PC-3 (cell line): ENCODE results near the gene RPP38. TPM values are rescaled to one million over a fixed set of nuclear protein-coding genes. Genes with fewer than 3 reads are reported as not detected.

ENCODE experiments used
- ATAC-seq: fragments of 200-7000 bp; cut with Tn5 transposase; 2 replicates; pipeline ENCODE4 v1.9.1; 2020; ENCODE audit warnings: mild to moderate bottlenecking, moderate library complexity
- BruUV-seq: library from RNA; stranded (reverse); fragments of 400-500 nt; replicated peaks from 2 replicates; lab custom pipeline; 2021; lab: Mats Ljungman, UMichigan
- CTCF ChIA-PET: fragments of 300-600 bp; sonication (Branson Sonifier 250); formaldehyde crosslinking; loops from one replicate; lab custom pipeline; 2022; ENCODE audit warnings: antibody characterized with exemption; lab: Charles Lee
- POLR2A ChIA-PET: fragments of 300-600 bp; sonication (Branson Sonifier 250); formaldehyde crosslinking; loops from one replicate; lab custom pipeline; 2022; ENCODE audit warnings: antibody characterized with exemption; ENCODE audit not compliant: unreplicated experiment; lab: Charles Lee
- DNase-seq: peaks from one replicate; pipeline ENCODE4 v3.0.0-alpha.2; 2015
- H2AFZ ChIP-seq: fragments of 300-600 bp; sonication (generic); 2 replicates; pipeline ENCODE4 v1.6.0; 2016; ENCODE audit warnings: antibody characterized with exemption, low read length
- H3F3A ChIP-seq: fragments of 300-600 bp; sonication (generic); one replicate; pipeline ENCODE4 v1.6.0; 2017; ENCODE audit warnings: antibody characterized with exemption, low read length, control low read depth, mild to moderate bottlenecking; ENCODE audit not compliant: unreplicated experiment
- H3K27ac ChIP-seq: fragments of 300-600 bp; sonication (generic); 2 replicates; pipeline ENCODE4 v1.5.1; 2016; ENCODE audit warnings: mild to moderate bottlenecking, low read length
- H3K27me3 ChIP-seq: fragments of 300-600 bp; sonication (generic); 2 replicates; pipeline ENCODE4 v1.6.1; 2016; ENCODE audit warnings: low read length, mixed read lengths
- H3K36me3 ChIP-seq: fragments of 300-600 bp; sonication (generic); 2 replicates; pipeline ENCODE4 v1.6.1; 2016; ENCODE audit warnings: low read depth, mixed run types, low read length, mixed read lengths
- H3K4me1 ChIP-seq: fragments of 300-600 bp; sonication (generic); 2 replicates; pipeline ENCODE4 v1.5.1; 2016; ENCODE audit warnings: low read length; ENCODE audit not compliant: insufficient read depth
- H3K4me2 ChIP-seq: fragments of 300-600 bp; sonication (generic); 2 replicates; pipeline ENCODE4 v1.6.0; 2016; ENCODE audit warnings: low read length
- H3K4me3 ChIP-seq: fragments of 300-600 bp; sonication (generic); 2 replicates; pipeline ENCODE4 v1.5.1; 2016; ENCODE audit warnings: mild to moderate bottlenecking, low read length, mixed read lengths
- H3K79me2 ChIP-seq: fragments of 300-600 bp; sonication (generic); 2 replicates; pipeline ENCODE4 v1.6.1; 2017; ENCODE audit warnings: low read length, mixed read lengths
- H3K9ac ChIP-seq: fragments of 300-600 bp; sonication (generic); 2 replicates; pipeline ENCODE4 v1.6.0; 2016; ENCODE audit warnings: mild to moderate bottlenecking, low read length
- H3K9me2 ChIP-seq: fragments of 300-600 bp; sonication (generic); replicated peaks from 2 replicates; pipeline ENCODE4 v1.6.1; 2016; ENCODE audit warnings: mixed run types, low read length, mixed read lengths
- H3K9me3 ChIP-seq: fragments of 300-600 bp; sonication (generic); 2 replicates; pipeline ENCODE4 v1.6.1; 2016; ENCODE audit warnings: low read length, mixed read lengths
- H4K20me1 ChIP-seq: fragments of 300-600 bp; sonication (generic); 2 replicates; pipeline ENCODE4 v1.6.1; 2016; ENCODE audit warnings: low read length, mixed read lengths
- EZH2 ChIP-seq: fragments of 300-600 bp; sonication (generic); IDR thresholded peaks from one replicate; pipeline ENCODE4 v1.6.1; 2017; ENCODE audit warnings: antibody characterized with exemption, mild to moderate bottlenecking, low read length; ENCODE audit not compliant: unreplicated experiment
- EZH2phosphoT487 ChIP-seq: fragments of 300-600 bp; sonication (generic); IDR thresholded peaks from 2 replicates; pipeline ENCODE4 v1.6.1; 2018; ENCODE audit warnings: mild to moderate bottlenecking, antibody characterized with exemption, low read length, borderline replicate concordance
- intact Hi-C: fragments of 100-400 bp; cut with micrococcal nuclease; formaldehyde crosslinking; loops from 2 replicates; pipeline ENCODE4 v1.9.0; 2023
- total RNA-seq: library from RNA; depleted of rRNA; stranded (reverse); fragments of >200 nt; gene quantifications from 2 replicates; pipeline ENCODE4 v1.2.3, GENCODE V29; 2014
- TF ChIP-seq, protein P1 (sequence below): fragments of 300-600 bp; sonication (generic); conservative IDR thresholded peaks from 2 replicates; pipeline ENCODE4 v1.5.1; 2017; ENCODE audit warnings: antibody characterized with exemption, low read depth, mild to moderate bottlenecking, low read length

The RPP38 gene
- total RNA-seq, 1 experiment from 2014 or later = 8.5 TPM

DNA sequence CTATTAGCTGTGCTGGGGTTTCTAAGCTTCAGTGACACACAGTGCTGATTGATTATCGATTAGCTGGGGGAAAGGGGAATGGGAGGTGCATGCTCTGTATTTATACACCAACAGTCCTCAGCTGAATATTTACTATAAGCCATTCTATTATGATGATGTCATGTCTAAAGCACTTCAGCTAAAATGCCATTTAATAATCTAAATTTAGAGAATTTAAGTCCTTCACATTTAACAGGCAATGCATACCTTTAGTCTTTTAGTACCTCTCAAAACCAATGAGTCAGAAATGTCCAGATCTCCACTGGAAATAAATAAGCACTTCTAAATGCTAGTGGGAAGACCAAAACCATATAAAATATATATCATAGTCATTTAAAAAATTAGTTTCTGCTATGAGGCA, 24.6 kb downstream of the RPP38 start:
- ATAC-seq = no peak
- TF ChIP-seq, protein P1, sequence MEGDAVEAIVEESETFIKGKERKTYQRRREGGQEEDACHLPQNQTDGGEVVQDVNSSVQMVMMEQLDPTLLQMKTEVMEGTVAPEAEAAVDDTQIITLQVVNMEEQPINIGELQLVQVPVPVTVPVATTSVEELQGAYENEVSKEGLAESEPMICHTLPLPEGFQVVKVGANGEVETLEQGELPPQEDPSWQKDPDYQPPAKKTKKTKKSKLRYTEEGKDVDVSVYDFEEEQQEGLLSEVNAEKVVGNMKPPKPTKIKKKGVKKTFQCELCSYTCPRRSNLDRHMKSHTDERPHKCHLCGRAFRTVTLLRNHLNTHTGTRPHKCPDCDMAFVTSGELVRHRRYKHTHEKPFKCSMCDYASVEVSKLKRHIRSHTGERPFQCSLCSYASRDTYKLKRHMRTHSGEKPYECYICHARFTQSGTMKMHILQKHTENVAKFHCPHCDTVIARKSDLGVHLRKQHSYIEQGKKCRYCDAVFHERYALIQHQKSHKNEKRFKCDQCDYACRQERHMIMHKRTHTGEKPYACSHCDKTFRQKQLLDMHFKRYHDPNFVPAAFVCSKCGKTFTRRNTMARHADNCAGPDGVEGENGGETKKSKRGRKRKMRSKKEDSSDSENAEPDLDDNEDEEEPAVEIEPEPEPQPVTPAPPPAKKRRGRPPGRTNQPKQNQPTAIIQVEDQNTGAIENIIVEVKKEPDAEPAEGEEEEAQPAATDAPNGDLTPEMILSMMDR = no peak
- TF ChIP-seq EZH2phosphoT487 (no peak), EZH2 (no peak)
- Histone ChIP-seq H3K9me3 (no peaks in the 10 kb centered on the region), H3K79me2 (no peaks in the 10 kb centered on the region), H3F3A (no peaks in the 10 kb centered on the region), H4K20me1 (no peaks in the 10 kb centered on the region), H2AFZ (no peak overlapping the region), H3K4me3 (no peak overlapping the region), H3K9ac (no peak overlapping the region), H3K4me2 (no peak overlapping the region), H3K36me3 (peaks cover 11% of the 10 kb centered on the region), H3K27ac (peak overlapping the region; percentile 98), H3K27me3 (no peaks in the 10 kb centered on the region), H3K4me1 (peaks cover 43% of the 10 kb centered on the region), H3K9me2 (no peaks in the 10 kb centered on the region)
- POLR2A ChIA-PET = no interaction called here
- CTCF ChIA-PET = no interaction called here
- intact Hi-C loops = loop anchor here (5.0 kb wide), 3 partner anchors 46 to 251 kb away; partner anchors contain the start of genes FAM171A1 and NMT2
- peak; percentile 19 for DNase-seq
- no TSS peak for BruUV-seq

DNA sequence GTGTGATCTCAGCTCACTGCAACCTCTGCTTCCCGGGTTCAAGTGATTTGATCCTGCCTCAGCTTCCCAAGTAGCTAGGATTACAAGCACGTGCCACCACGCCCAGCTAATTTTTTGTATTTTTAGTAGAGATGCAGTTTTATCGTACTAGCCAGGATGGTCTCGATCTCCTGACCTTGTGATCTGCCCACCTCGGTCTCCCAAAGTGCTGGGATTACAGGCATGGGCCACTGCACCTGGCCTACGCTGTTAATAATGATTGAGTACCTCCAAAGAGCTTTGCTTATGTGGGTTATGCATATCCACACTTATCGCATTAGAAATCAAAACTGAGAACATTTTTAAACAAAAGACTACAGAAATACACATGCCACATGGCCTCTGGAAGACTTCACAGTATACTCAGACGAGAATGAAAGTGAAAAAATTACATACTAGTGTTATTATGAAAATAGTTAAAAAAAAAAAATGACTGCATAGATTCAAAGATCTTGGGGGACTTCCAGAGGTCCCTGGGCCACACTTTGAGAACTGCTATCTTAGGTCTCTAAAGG, 25.4 kb downstream of the RPP38 start:
- POLR2A ChIA-PET = no interaction called here
- H3K36me3 ChIP-seq = peaks cover 11% of the 10 kb centered on the region
- no peaks in the 10 kb centered on the region for H3K27me3 ChIP-seq
- H3K4me3 ChIP-seq = no peak overlapping the region
- CTCF ChIA-PET = interaction anchor here (0.8 kb wide), 1 partner anchor 17 kb away, joined by 4 read pairs; no protein-coding TSS in a partner anchor
- H3K27ac ChIP-seq = peak overlapping the region; percentile 98
- intact Hi-C loops = loop anchor here (5.0 kb wide), 3 partner anchors 45 to 250 kb away; partner anchors contain the start of genes FAM171A1 and NMT2
- peaks cover 43% of the 10 kb centered on the region for H3K4me1 ChIP-seq
- H3K4me2 ChIP-seq = peak overlapping the region; percentile 41; the same call in 1 of the 2 replicates
- peak overlapping the region; percentile 74 for H3K9ac ChIP-seq
- TSS peak; percentile 30 for BruUV-seq
- no peaks in the 10 kb centered on the region for H3K9me2 ChIP-seq
- no peak for ATAC-seq
- no peaks in the 10 kb centered on the region for H3F3A ChIP-seq
- no peak overlapping the region for H2AFZ ChIP-seq
- TF ChIP-seq EZH2phosphoT487 (no peak), EZH2 (no peak)
- TF ChIP-seq, protein P1 = no peak
- no peaks in the 10 kb centered on the region for H3K79me2 ChIP-seq
- no peaks in the 10 kb centered on the region for H4K20me1 ChIP-seq
- DNase-seq = no peak
- no peaks in the 10 kb centered on the region for H3K9me3 ChIP-seq

DNA sequence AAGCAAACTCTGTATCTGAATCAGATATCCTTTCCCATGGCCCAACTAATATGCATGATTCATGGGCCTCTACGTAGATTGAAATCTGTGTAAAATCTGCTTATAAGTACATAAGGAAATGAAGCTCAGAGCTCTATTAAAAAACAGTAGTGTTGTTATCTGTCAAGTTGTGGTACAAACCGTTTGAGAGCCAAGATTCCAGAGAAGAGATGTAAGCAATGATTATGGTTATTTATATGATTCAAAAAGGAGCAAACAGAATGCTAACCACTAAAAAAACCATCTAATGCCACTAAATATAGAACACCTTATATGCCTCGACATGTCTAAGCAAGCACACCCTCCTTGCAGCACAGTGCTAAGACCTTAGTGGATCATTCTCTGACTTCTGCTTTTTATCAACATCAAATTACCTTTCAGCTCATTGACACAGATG, 26.6 kb downstream of the RPP38 start:
- no peaks in the 10 kb centered on the region for H4K20me1 ChIP-seq
- H3K79me2 ChIP-seq = no peaks in the 10 kb centered on the region
- no peaks in the 10 kb centered on the region for H3F3A ChIP-seq
- POLR2A ChIA-PET = no interaction called here
- H3K4me3 ChIP-seq = no peak overlapping the region
- no peaks in the 10 kb centered on the region for H3K9me2 ChIP-seq
- ATAC-seq (peak; percentile 78), DNase-seq (peak; percentile 81)
- peak overlapping the region; percentile 98 for H3K27ac ChIP-seq
- no peaks in the 10 kb centered on the region for H3K27me3 ChIP-seq
- peak overlapping the region; percentile 43 for H3K4me2 ChIP-seq
- H2AFZ ChIP-seq = no peak overlapping the region
- CTCF ChIA-PET = interaction anchor here (0.5 to 1.0 kb wide), 2 partner anchors 25 to 44 kb away, joined by 3 to 10 read pairs; no protein-coding TSS in a partner anchor
- H3K36me3 ChIP-seq = peaks cover 8% of the 10 kb centered on the region
- TF ChIP-seq, protein P1 = no peak
- TF ChIP-seq EZH2 (no peak), EZH2phosphoT487 (no peak)
- H3K9ac ChIP-seq = peak overlapping the region; percentile 74
- BruUV-seq = no TSS peak
- no peaks in the 10 kb centered on the region for H3K9me3 ChIP-seq
- H3K4me1 ChIP-seq = peaks cover 43% of the 10 kb centered on the region
- intact Hi-C loops = loop anchor here (5.0 kb wide), 3 partner anchors 44 to 249 kb away; partner anchors contain the start of genes FAM171A1 and NMT2
